Right lobe of liver (tissue), 6 donors: ENCODE data around the gene FGF11. TPM values are rescaled to one million over a fixed set of nuclear protein-coding genes. Genes with fewer than 3 reads are reported as not detected.

Source experiments
- ATAC-seq, 4 donors: fragments of 200-7000 bp; cut with Tn5 transposase; one replicate each; pipeline ENCODE4 v1.9.1; 2020; ENCODE audit warnings: mild to moderate bottlenecking in 4 of 4, moderate library complexity in 4 of 4
- DNase-seq, 3 donors: peaks; one replicate each; pipeline ENCODE4 v3.0.0-alpha.2; 2020
- H3K27ac ChIP-seq, 3 donors: fragments of 200-600 bp; one replicate each; pipeline ENCODE4 v1.8.0; 2022
- H3K27me3 ChIP-seq, 2 donors: fragments of 200-600 bp; one replicate each; pipeline ENCODE4 v1.8.0; 2022
- H3K36me3 ChIP-seq, 4 donors: fragments of 200-600 bp; sonication (generic) in 1 of 4; one replicate each; pipeline versions ENCODE4 v1.5.1 to v1.8.0; 2017 to 2022; ENCODE audit warnings: control low read depth in 1 of 4
- H3K4me1 ChIP-seq, 4 donors: fragments of 200-600 bp; sonication (generic) in 1 of 4; one replicate each; pipeline versions ENCODE4 v1.5.1 to v1.8.0; 2017 to 2022; ENCODE audit warnings: control low read depth in 1 of 4
- H3K4me3 ChIP-seq, 3 donors: fragments of 200-600 bp; one replicate each; pipeline ENCODE4 v1.8.0; 2022
- H3K9me3 ChIP-seq, 4 donors: fragments of 200-600 bp; sonication (generic) in 1 of 4; one replicate each; pipeline versions ENCODE4 v1.5.1 to v1.8.0; 2017 to 2022; ENCODE audit warnings: control low read depth in 1 of 4
- POLR2A ChIP-seq: fragments of 450-650 bp; IDR thresholded peaks from one replicate; pipeline ENCODE4 v1.6.1; 2017; ENCODE audit warnings: antibody characterized with exemption, mild to moderate bottlenecking
- WGBS: methylation state at CpG from one replicate; pipeline ENCODE4 v1.1.6; 2018; ENCODE audit warnings: low coverage, low lambda C conversion rate; ENCODE audit not compliant: insufficient coverage; ENCODE audit errors: missing lambda C conversion rate; 5-methylcytosine and 5-hydroxymethylcytosine counted together
- intact Hi-C, 2 donors: fragments of 100-400 bp; cut with DNase I; formaldehyde crosslinking; loops; one replicate each; pipeline versions ENCODE4 v1.11.2 to v1.14.1; 2022
- total RNA-seq, 6 experiments: library from RNA; depleted of rRNA in 2 of 6; stranded (reverse); fragments of >200 nt in 2 of 6; fragmentation: NEBNext Ultra II Directional in 3 of 6; extraction: Animal tissue kit (Norgen Biotek cat#: 25700) in 3 of 6; gene quantifications; one replicate each; pipeline versions ENCODE4 v1.1.0 to v1.2.4, GENCODE V29; 2016 to 2023
- TF ChIP-seq, protein P1 (sequence below), 4 donors: fragments of 200-600 bp in 3 of 4; fragments of 450-650 bp in 1 of 4; IDR thresholded peaks; one replicate each; pipeline versions ENCODE4 v1.5.1 to v1.8.0; 2016 to 2022; ENCODE audit warnings: antibody characterized with exemption in 4 of 4, mild to moderate bottlenecking in 2 of 4
- donor health status: DM: no; HTN: yes; CAD: no.
- donor health status: DM: no; HTN: no; CAD: no.
- donor health status: DM: no; HTN: no; CAD: no.
- donor health status: DM: no; HTN: yes; CAD: no.
- donor health status: DM: no; HTN: yes; CAD: no.

Gene FGF11
- total RNA-seq, 6 experiments from 2014 or later, result 0.37 to 0.84 (median 0.68) TPM; not detected in 1

DNA sequence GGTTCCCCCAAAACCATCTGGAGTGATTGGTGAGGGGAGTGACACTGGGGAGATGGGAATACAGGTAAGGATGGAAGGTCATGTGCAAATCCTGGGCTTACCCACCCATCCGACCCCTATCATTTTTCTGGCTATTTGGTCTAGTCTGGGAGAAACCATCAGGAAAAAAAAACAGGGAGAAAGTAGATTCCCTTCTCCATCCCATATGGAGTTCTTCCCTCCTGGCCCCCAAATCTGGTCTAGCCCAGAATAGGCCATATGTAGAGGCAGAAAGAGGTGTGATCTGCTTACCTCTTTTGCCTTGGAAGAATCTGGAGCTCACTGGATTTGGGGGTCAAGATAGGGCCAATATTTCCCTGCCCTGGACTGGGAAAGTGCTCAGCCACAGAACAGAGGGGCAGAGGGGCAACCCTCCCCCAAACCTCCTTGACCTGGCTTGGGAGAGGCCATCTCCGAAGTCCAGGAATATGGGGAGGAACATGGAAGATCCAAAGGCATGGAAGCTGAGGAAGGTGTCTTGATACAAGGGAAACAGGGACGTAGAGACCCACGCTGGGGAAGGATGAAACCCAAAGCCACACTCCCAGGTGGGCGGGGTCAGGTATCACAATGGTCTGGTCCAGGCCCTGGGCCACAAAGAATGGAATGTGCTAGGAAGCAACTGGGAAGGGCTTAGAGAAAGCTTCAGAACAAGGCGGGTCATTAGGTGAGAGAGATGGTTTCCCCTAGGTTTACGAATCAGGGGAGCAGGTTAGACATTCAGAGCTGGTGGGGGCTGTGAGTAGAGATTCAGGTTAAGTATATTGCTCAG is 21.7 kb downstream of the FGF11 start:
- Histone ChIP-seq H3K9me3 (no peaks in the 10 kb centered on the region), H3K4me3 (no peak overlapping the region), H3K36me3 (peaks cover 0 to 3% (median 0%) of the 10 kb centered on the region in 4 donors), H3K27me3 (no peaks in the 10 kb centered on the region), H3K4me1 (no peaks in the 10 kb centered on the region), H3K27ac (no peak overlapping the region)
- DNase-seq, result no peak
- WGBS, result 97% methylated on average over 6 of the region's 7 CpGs
- ATAC-seq, result no peak
- intact Hi-C loops, result no loop called here
- TF ChIP-seq, protein P1, sequence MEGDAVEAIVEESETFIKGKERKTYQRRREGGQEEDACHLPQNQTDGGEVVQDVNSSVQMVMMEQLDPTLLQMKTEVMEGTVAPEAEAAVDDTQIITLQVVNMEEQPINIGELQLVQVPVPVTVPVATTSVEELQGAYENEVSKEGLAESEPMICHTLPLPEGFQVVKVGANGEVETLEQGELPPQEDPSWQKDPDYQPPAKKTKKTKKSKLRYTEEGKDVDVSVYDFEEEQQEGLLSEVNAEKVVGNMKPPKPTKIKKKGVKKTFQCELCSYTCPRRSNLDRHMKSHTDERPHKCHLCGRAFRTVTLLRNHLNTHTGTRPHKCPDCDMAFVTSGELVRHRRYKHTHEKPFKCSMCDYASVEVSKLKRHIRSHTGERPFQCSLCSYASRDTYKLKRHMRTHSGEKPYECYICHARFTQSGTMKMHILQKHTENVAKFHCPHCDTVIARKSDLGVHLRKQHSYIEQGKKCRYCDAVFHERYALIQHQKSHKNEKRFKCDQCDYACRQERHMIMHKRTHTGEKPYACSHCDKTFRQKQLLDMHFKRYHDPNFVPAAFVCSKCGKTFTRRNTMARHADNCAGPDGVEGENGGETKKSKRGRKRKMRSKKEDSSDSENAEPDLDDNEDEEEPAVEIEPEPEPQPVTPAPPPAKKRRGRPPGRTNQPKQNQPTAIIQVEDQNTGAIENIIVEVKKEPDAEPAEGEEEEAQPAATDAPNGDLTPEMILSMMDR (IDR thresholded peaks at IDR 0.05), result no peak
- no peak for TF ChIP-seq POLR2A

DNA sequence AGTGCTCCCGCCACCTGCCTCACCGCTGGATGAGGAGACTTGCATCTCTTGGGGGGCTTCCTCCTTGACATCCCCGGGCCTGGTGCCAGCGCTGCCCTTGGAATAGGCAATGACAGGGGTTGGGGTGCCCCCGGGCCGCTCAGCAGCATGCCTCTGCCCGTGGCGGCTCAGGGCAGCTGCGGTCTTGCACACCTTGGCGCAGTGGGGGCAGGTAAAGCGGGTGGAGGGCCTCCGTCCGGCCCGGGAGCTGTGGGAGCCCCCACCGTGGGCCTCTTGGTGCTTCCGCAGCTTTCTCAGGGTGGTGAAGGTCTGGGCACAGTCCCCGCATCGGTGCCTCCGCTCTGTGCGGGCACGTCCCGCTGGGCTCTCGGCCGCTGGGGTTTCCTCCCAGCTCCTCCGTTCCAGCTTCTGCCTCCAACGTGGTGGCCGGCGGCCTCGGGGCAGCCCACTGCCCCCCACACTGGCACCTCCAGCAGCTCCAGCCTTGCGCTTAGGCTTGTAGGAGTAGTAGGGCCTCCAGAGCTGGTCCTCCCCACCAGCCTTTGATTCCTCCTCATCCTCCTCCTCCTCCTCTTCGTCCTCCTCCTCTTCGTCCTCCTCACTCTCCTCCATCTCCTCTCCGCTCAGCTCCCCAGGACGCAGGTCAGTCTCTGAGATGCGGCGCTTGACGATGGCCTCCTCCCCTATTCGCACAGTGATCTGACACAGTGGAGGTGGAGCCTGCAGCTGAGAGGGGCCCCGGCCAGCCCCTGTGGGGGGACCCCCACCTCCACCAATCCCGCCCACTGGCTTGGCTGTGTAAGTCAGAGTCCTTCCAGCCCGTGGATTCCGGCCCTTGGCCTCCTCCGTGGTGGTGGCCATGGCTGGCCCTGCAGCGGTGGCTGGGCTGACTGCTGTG is 23.4 kb downstream of the FGF11 start:
- no peak for TF ChIP-seq POLR2A
- TF ChIP-seq, protein P1 (IDR thresholded peaks at IDR 0.05), result no peak
- DNase-seq (peak in 1 of 3 donors; percentile 55), ATAC-seq (no peak)

GRCh38 chr17:7463372-7463846 is 24.1 kb downstream of the FGF11 start:
- intact Hi-C loops, result no loop called here
- Histone ChIP-seq H3K4me3 (no peak overlapping the region), H3K27ac (no peak overlapping the region), H3K36me3 (peaks cover 0 to 3% (median 0%) of the 10 kb centered on the region in 4 donors), H3K9me3 (no peaks in the 10 kb centered on the region), H3K27me3 (no peaks in the 10 kb centered on the region), H3K4me1 (peaks cover 0 to 13% (median 6%) of the 10 kb centered on the region in 4 donors)
- no peak for TF ChIP-seq POLR2A
- TF ChIP-seq, protein P1 (IDR thresholded peaks at IDR 0.05), result no peak
- 100% methylated on average over 3 of the region's 14 CpGs for WGBS
- ATAC-seq (no peak), DNase-seq (no peak)

More for the DNA sequence above, 23.4 kb downstream of the FGF11 start:
- intact Hi-C loops, result no loop called here
- Histone ChIP-seq H3K4me3 (no peak overlapping the region), H3K27me3 (no peaks in the 10 kb centered on the region), H3K27ac (no peak overlapping the region), H3K4me1 (peaks cover 0 to 12% (median 6%) of the 10 kb centered on the region in 4 donors), H3K36me3 (peaks cover 0 to 3% (median 0%) of the 10 kb centered on the region in 4 donors), H3K9me3 (no peaks in the 10 kb centered on the region)
- WGBS, result 87% methylated on average over 4 of the region's 44 CpGs

DNA sequence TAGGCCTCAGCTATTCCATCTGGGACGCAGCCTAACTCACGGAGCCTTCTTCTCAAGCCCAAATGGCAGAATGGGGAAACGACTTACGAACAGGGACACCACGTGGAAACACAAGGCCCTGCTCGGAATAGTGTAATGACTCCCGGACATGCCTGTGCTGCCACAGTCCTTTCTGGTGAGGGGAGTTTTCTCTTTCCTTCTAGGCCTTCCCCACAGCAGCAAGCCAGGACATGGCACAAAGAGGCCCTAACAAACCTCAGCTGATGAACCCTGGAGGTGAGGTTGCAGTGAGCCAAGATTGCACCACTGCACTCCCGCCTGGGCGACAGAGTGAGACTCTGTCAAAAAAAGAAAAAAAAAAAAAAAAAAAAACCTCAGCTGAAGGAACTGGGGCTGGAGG is 24.8 kb downstream of the FGF11 start:
- no peaks in the 10 kb centered on the region for H3K9me3 ChIP-seq
- ATAC-seq (no peak), DNase-seq (no peak)
- 93% methylated on average over 6 of the region's 9 CpGs for WGBS
- H3K36me3 ChIP-seq, result peaks cover 0 to 3% (median 0%) of the 10 kb centered on the region in 4 donors
- intact Hi-C loops, result no loop called here
- TF ChIP-seq, protein P1 (IDR thresholded peaks at IDR 0.05), result no peak
- no peak for TF ChIP-seq POLR2A
- peaks cover 0 to 18% (median 6%) of the 10 kb centered on the region in 4 donors for H3K4me1 ChIP-seq
- no peak overlapping the region for H3K27ac ChIP-seq
- H3K4me3 ChIP-seq, result no peak overlapping the region
- H3K27me3 ChIP-seq, result no peaks in the 10 kb centered on the region
